Measurements from ENCODE around the gene TENM4.

TENM4 gene

DNA sequence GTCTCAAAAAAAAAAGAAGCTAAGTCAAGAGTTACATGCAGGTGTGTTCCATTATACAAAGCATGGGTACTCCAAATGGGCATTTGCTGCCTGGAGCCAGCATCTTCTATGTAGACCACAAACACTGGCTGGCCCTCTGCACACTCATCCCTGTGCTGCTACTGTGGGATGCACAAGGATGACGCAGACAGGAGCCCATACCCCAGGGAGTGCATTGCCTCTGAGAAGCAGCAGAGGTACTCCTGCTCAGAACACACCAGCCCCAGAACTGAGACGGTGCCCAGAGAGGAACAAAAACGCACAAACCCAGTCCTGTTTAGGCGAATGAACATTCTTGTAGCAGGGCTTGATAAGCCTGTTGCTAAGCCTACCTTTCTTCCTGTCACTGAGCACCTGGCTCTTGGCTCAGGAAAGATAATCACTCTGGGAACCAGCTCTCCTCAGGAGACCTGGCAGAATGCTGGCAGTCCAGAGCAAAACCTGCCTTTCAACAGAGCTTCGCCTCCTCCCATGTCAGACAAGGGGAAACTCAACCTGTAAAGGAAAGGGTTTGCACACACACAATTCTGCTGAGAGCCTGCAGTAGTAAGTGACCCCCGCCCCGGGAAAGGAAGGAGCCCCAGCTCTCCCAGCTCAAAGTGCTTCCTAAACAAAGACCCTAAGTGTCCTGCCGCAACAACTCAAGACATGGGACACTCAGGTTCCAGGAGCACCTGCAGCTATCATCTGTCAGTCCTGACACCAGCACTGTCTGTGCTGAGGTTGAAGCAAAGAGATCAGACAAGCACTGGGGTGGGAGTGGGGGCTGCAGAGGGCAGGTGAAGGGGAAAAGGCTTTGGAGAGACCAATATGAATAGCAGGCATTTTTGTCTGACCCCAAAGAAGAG is 145.7 kb downstream of the TENM4 start:
- DNase-seq (ENCODE audit: low read depth): no peak

DNA sequence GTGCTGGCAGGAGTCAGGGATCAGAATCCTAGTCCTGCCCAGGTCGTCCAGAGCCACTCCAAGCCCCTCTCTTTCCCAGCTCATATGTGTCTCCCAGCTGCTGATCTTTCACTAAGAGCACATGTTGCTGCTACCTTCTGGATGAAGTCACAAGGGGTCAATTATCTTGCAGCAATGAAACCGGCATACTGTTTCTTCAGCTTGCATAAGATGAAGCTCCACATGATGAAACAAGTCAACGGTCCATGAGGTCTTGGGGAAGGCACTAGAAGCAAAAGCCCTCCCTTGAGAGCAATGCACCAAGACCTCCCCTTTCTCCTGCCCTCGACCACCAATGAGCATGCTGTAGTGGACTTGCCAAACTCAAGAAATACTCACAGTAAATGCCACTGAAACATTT is 148.9 kb downstream of the TENM4 start:
- DNase-seq (ENCODE audit: low read depth): no peak

DNA sequence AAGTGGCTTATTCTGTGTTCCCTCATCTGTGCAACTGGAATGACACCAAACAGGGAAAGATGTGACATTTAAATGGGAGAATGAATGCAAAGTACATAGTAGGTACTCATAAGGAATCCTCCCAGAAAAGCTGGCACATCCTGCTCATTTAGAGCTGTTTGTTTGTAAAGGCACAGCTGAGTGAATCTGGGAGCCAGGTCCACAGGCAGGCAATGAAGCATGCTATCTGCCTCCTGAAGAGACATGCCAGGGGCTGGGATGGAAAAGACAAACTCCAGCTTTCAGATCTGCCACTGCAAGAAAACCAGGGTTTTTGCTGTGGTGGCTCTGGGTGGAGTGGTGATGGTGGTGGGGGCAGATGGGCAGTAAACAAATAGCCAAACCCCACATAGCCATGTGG is 150.1 kb downstream of the TENM4 start:
- no peak for DNase-seq (ENCODE audit: low read depth)

DNA sequence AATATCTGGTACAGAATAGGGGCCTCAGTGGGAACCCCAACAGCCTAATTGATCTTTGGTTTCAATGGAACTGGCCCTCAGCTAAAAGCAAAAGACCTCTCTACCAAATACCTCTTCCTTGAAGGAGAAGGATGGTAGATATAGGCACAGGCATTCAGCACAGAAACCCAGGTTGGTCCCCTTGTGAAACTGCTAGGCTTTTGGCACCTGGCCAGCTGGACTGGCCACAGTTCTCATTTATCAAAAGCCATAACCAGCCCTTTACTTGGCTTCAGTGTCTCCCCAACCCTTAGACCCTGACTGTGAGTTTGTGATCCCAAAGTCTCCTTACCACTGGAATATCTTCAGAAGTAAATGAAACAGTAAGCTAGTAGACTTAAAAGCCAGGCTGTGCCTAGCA is 152.9 kb downstream of the TENM4 start:
- no peak for DNase-seq (ENCODE audit: low read depth)

DNA sequence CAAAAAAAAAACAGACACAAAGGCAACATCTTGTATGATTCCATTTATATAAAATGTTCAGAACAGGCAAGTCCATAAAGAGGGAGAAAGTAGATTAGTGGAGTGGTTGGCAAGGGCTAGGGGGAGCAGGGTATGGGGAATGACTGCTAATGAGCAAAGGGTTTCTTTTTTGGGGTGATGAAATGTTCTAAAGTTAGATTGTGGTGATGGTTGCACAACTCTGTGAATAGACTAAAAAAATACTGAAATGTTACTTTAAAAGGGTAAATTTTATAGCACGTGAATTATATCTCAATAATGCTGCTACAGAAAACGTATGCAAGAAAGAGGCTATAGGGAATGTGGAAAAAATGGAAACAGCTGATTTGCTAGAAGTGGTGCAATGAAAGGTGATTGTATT is 155.1 kb downstream of the TENM4 start:
- no peak for DNase-seq (ENCODE audit: low read depth)

DNA sequence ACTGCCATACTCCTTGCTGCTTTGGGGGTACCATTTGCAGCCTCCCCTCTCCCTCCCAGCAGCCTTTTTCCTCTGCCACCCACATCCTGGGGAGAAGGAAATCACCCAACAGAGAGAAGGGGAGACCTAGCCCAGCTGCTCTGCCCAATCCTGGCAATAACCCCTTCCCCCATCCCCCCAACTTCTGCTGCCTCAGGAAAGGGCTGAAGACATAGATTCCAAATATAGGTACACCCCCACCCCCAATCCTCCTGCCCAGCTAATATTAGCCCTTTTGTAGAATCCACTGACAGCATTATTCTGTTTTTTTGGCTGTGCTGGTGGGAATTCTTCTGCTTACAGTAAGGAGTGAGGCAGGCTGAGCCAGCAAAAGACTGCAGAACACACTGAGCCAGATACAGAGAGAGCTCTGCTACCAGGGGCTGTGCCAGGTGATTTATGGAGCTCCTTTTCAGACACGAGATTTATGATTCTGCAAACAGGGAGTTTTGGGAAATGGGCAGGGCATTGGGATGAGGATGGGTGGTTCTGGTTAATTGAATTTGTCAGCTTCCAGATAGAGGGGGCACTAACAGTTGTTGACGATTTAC is 164.0 kb downstream of the TENM4 start:
- DNase-seq (ENCODE audit: low read depth): no peak

DNA sequence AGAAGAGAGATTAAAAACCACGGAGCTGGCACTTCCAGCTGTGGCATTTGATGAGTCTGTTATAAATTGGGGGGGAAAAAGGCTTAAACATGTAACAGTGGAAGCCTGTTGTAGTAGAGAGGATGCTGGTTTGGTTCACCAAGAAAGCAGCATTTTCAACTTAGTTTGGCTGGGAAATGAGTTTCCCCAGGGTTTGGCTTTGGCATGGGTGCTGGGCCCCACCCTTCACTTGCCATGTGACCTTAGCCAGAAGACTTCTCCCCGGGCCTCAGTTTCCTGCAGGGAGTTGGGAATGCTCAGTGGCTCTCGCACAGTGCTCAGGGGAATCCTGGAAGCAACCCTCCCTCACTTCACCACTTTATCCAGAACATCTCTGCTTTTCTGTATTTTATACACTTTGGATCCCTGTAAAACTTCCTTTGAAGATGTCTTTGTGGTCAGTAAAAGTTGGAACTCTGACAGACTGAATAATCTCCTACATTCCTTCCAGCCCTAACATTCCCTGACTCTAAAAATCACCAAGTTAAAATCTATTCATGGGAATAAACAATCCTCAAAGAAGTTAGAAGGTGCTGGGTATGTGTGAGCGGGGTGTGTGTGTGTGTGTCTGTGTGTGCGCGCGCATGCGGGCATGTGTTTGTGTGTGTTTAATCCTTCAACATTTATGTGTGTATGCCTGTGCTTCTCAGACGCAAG is 166.0 kb downstream of the TENM4 start:
- no peak for DNase-seq (ENCODE audit: low read depth)

DNA sequence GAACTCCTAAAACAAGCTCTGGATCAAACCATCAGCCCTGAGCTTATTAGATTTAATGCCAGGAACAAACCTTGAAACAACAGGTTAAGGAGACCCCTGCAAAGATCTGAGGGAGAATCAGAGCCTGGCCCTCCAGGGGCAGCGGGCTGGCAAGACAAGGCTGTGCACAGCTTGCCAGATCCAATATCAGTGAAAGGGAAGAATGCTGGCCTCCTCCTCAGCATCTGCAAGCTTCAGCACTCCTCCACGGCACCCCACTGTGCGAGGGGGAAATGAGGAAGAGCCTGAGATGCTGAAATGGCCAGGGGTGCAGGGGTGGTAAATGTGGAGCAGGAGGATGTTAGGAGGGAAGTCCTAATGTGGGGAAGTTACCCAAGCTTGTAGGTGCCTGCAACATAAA is 167.0 kb downstream of the TENM4 start:
- no peak for DNase-seq (ENCODE audit: low read depth)

DNA sequence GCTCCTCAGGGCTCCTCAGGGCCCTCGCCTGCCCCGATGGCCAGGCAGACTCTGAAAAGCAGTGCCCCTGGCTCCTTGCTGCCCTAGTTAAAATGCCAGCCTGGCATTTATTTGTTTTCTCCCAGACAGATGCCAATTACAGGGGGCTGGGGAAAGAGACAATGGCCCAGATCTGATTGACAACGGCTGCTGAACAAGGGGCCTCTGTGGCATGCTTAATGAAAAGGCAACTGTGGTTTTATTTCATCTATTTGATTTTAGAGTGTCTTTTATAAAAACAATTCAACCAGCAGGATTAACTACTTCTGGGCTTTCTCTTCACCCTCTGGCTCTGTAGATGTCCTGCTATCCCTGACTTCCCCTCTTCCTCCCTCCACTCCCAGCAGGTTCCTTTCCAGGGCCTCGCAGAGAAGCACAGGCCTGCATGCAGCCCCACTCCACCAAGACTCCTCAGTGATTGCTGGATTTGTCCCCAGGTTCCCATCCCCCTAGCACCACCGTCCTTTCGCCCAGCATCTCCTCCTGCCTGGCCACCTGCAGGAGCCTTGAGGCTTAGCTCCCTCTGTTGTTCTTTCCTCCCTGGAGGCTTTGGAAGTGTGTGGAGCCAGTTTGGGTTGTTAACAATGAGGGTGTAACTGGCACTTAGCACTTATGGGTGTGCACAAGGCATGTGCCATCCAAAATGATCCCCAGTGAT is 171.1 kb downstream of the TENM4 start:
- no peak for DNase-seq (ENCODE audit: low read depth)

DNA sequence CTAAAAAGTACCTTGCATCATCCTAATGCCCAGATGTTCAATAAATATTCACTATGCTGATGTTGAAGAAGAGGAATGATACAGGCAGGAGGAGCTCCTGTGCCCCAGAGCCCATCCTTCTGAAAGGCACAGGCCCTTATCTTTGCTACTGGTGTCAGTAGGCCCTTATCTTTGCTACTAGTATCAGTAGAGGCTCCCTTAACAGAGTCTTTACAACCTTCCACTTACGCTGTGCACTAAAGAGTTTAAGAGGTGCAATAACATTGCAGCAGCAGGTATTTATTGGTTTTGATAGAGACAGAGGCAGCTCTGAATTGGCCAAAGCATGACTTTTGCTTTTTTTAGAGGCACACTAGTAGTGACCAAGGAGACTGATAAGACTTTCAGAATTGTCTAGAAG is 174.4 kb downstream of the TENM4 start:
- DNase-seq (ENCODE audit: low read depth): no peak

DNA sequence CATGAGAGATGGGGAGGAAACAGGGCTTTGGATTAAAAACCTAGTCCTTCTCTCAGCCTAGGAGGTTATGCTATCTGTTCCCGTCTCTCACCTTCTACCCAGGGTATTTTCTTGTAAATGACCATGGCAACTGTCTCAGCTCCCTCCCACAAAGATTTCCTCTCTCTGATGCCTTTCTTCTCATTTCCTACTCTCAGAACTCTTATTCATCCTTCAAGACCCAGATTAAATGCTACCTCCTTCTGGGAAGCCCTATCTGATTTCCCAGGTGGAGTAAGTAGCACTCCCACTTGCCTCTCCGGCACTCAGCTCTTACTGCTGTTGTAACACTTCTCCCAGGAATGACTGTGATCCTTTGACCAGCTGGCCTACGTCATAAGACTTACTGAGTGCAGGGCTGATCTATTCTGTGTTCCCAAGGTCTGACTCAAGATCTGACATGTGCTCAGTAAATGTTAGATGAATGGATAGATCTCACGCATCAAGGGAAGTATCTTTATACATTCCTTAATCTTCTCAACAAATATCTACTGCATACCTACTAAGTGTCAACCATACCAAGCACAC is 175.0 kb downstream of the TENM4 start:
- no peak for DNase-seq (ENCODE audit: low read depth)

DNA sequence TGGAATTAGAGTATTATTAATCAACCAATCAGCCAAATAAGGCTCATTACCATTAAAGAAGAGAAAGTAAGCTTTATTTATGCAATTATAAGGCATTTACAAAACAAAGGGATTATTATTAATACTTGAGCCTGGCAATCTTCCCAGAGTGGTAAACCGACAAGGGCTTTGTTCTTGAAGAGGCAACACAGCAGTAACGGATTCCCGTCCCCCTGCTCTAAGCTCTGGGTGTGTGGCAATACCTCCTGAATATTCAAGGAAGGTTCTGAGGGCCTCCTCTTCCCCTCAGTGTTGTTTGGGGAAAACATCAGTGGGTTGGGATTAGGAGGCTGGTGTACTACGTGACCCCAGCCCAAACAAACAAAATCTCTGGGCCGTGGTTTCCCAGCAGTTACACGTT is 176.5 kb downstream of the TENM4 start:
- no peak for DNase-seq (ENCODE audit: low read depth)

DNA sequence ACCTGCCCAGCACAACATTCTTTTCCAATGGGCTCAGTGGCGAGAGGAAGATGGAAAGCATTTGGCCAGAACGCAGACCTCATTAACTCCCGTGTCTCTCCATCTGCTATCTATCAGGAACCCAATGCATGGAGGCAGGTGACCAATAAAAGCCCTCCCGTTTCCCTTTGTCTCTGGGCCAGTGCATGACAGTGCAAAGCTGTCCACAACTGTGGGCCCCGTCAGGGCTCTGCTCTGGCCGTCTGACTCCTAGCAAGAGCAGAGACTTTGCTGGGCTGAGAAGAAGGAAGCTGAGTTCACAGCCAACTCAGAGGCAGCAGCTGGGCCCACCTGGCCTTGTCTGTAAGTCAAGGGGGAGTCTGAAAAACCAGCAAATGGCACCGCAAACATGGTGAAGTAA is 177.8 kb downstream of the TENM4 start:
- no peak for DNase-seq (ENCODE audit: low read depth)

DNA sequence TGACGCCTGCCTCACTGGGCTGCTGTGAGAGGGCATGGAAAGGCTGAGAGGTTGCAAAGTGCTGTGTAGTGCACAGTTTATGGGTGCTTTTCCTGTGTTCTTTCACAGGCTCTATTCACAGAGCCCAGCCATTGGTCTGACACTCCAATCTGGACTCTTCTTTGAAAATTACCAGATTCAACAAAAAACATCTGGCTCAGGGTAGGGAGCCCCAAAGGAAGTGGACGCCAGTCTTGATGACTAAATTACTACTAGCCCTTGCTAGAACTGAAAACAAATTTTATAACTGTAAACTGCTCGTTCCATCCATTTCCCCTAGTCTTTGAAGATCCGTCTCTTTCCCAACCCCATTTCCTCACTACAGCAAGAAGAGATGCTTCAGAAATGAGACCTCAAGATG is 178.6 kb downstream of the TENM4 start:
- DNase-seq (ENCODE audit: low read depth): no peak

DNA sequence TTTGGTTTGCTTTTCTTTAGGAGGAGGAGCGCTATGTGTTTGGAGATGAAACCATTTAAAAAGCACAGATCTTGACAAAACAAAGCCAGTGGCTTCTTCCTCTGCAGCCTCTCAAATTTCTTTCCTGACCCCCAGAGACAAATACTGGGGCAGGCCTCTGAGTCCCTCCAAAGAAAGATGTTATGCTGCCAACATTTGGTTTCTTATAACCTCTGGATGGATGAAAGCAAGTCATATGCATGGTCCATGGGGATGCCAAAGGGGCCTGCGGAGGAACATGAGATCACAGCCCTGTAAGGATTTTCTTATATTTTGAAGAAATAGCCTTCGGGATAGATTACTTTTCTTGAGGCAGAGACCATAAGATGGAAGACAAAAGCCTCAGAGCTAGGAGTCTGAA is 179.1 kb downstream of the TENM4 start:
- DNase-seq (ENCODE audit: low read depth): no peak

DNA sequence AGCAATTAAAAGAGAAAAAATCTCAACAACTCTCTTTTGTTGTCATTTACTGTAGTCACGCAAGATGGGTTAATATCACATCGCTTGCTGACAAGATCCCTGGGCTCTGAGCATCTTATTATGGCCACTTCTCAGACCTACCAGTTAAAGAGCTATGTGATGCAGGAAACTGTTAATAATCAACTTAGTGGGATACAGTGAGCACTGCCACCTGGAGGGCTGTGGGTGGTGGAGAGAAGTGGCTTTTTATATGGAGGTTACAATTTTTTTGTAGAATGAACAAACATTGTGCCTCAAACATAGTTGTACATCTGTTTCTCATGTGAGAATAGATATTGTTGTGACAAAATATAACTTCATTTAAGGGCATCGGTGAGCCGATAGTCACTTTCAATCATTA is 181.0 kb downstream of the TENM4 start:
- DNase-seq (ENCODE audit: low read depth): no peak

DNA sequence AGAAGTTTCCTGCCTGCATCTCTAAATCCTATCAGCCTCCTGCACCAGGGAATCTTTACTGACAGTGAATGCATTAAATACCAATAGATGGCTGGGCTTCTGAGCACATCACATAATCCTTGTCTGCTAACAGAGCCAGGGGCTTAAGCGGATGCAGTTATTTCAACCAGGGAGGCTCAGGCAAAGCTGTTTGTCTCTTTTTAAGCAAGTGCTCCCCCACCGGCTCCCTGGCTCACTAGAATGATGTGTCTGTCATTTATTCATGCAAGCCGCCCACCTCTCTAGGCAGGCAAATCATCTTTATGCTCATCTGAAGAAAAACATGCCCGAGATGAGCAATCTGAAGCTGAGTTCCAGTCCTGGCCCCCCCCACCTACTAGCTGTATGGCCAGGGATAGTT is 182.3 kb downstream of the TENM4 start:
- no peak for DNase-seq (ENCODE audit: low read depth)

DNA sequence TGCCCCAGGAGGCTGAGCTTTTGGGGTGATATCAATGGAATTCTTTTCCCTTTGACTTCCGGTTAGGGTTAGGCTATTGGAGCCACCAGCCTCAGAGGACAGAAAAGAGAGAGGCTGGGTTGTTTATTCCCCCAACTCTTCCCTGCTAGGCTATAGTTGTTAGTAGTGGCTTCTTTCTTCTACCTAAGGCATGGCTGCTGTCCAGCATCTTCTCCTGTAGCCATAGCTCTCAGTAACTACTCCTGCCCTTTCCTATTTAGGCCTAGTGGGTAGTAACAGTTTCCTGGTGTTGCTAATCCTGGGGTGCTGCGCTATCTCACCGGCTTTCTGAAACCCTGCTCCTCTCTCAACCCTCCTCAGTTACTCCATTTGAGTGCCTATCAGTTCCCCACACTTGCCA is 184.9 kb downstream of the TENM4 start:
- DNase-seq (ENCODE audit: low read depth): no peak

DNA sequence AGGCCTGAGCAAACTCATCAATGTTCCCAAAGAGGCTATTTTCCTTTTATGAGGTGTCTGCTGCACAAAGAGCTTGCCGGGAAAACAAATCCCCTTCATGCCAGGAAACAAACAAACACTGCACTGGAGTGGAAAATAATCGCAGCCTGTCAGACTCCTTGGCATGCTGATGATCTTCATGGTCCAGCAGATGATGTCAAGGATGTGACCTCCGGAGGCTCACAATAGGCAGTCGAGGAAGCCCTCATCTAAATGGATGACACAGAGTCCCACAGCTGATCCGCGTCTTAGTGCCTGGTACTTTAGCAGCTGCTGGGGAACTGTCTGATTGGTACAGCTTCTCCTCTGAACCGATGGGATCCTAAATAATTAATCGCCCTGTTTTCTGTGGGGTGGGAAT is 187.6 kb downstream of the TENM4 start:
- DNase-seq (ENCODE audit: low read depth): no peak

DNA sequence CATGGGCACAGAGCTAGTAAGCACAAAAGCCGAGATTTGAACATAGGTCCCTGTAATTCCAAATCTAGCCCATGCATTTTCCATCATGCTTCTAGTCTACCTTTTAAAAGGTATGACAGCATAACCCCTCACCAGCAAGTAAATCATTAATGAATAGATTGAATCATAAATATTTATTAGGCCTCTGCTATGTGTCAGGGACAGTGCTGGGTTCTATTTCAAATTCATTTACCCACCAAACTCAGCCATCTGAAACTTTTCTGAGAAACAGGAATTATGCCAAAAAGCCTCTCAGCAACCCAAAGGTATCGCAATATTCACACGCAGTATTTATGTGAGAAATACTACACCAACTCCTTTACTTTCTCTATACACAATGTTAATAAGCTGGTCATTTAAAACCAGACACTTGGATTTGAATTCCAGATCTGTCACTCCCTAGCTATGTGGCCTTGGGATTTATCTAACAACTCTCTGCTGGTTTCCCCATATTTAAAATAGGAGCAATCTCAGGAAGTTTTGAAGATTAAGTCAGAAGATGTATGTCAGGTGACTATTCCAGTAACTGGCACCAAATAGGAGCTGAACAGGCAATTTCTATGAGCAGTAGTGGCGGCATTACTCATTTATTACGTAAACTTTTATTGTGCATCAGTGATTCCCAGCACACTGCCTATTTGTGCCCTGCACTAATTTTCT is 191.4 kb downstream of the TENM4 start:
- no peak for DNase-seq (ENCODE audit: low read depth)

DNA sequence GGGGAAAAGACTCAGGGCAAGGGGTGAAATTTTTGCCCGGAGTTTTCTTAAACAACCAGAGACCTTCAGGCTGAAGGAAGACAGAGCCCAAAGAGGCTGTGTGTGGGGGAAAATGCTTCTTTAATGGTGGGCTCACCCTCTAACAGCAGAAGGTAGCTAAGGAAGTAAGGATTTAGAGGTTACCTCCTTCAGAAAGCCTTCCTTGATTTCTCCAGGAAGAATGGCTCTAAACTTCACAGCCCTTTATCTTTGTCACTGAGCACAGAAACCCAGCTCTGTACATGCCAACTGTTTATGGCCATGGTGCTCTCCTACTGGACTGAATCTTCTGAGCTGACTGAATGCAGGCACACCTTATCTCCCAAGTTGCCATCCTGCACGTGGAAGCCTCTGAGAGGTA is 196.0 kb downstream of the TENM4 start:
- DNase-seq (ENCODE audit: low read depth): no peak
